Stomach (tissue), 4 donors: ENCODE results near the gene FSD2.

Source experiments
- EP300 ChIP-seq: sonication (generic); formaldehyde crosslinking; IDR thresholded peaks from one replicate; pipeline ENCODE4 v1.6.1; 2017; ENCODE audit warnings: antibody characterized with exemption
- POLR2A ChIP-seq, 4 donors: fragments of 450-650 bp; IDR thresholded peaks; one replicate each; pipeline ENCODE4 v1.6.1; 2016; ENCODE audit warnings: antibody characterized with exemption in 4 of 4, control low read depth in 2 of 4, mild to moderate bottlenecking in 1 of 4, moderate library complexity in 1 of 4
- POLR2AphosphoS5 ChIP-seq, 3 donors: sonication (generic); formaldehyde crosslinking; IDR thresholded peaks; one replicate each; pipeline ENCODE4 v1.6.1; 2016; ENCODE audit warnings: antibody characterized with exemption in 3 of 3
- TF ChIP-seq, protein P1 (sequence below), 7 experiments: fragments of 450-650 bp in 4 of 7; fragments of 200-600 bp in 3 of 7; sonication (generic) in 3 of 7; IDR thresholded peaks; one replicate each; pipeline ENCODE4 v1.5.1; 2016 to 2019; ENCODE audit warnings: antibody characterized with exemption in 7 of 7, control low read depth in 2 of 7, mild to moderate bottlenecking in 1 of 7

- TF ChIP-seq, protein P1, sequence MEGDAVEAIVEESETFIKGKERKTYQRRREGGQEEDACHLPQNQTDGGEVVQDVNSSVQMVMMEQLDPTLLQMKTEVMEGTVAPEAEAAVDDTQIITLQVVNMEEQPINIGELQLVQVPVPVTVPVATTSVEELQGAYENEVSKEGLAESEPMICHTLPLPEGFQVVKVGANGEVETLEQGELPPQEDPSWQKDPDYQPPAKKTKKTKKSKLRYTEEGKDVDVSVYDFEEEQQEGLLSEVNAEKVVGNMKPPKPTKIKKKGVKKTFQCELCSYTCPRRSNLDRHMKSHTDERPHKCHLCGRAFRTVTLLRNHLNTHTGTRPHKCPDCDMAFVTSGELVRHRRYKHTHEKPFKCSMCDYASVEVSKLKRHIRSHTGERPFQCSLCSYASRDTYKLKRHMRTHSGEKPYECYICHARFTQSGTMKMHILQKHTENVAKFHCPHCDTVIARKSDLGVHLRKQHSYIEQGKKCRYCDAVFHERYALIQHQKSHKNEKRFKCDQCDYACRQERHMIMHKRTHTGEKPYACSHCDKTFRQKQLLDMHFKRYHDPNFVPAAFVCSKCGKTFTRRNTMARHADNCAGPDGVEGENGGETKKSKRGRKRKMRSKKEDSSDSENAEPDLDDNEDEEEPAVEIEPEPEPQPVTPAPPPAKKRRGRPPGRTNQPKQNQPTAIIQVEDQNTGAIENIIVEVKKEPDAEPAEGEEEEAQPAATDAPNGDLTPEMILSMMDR (IDR thresholded peaks at IDR 0.05): no peak
- no peak for TF ChIP-seq POLR2AphosphoS5 (IDR thresholded peaks at IDR 0.05)
- no peak for TF ChIP-seq POLR2A (IDR thresholded peaks at IDR 0.05)
- no peak for TF ChIP-seq EP300
Observed at GRCh38 chr15:82851306-82851850, 45.5 kb upstream of the FSD2 start.
